Measurements from ENCODE around the gene SLC12A7. TPM values are rescaled to one million over a fixed set of nuclear protein-coding genes. Genes with fewer than 3 reads are reported as not detected.

SLC12A7 gene
- total and polyA plus RNA-seq, 2 of the 13 experiments (the other 11 are each of a cell fraction or from before 2014, with no cell fraction given): 14.0 to 18.5 TPM

GRCh38 chr5:1017056-1017455 is 94.8 kb downstream of the SLC12A7 start:
- Histone ChIP-seq H3K9ac (ENCODE audit: insufficient read depth, low read depth, low read length) (no peak overlapping the region), H3K27me3 (ENCODE audit: control insufficient read depth in 1 of 2, insufficient read depth in 2 of 2, low read length in 2 of 2) (peaks cover 2 to 4% of the 10 kb centered on the region in 2 experiments; a peak in 2 of 5 replicates), H2AFZ (ENCODE audit: low read length) (no peak overlapping the region), H3K4me2 (ENCODE audit: low read depth, low read length) (no peak overlapping the region), H3K4me1 (ENCODE audit: insufficient read depth, low read length) (no peaks in the 10 kb centered on the region), H3K36me3 (replicated peaks in 1 of 2; ENCODE audit: control insufficient read depth in 1 of 2, insufficient read depth in 2 of 2, low read length in 2 of 2) (no peaks in the 10 kb centered on the region), H3K27ac (ENCODE audit: extremely low read length, insufficient read depth, low read length) (no peak overlapping the region), H3K9me3 (ENCODE audit: low read length) (no peaks in the 10 kb centered on the region), H3K4me3 (replicated peaks in 1 of 3; ENCODE audit: insufficient read depth in 1 of 3, low read depth in 2 of 3, low read length in 3 of 3) (no peak overlapping the region), H3K79me2 (ENCODE audit: insufficient read depth, low read length) (no peaks in the 10 kb centered on the region), H4K20me1 (ENCODE audit: insufficient read depth, low read length) (no peaks in the 10 kb centered on the region)
- FAIRE-seq (no peak), DNase-seq (ENCODE audit: low spot score) (no peak), ATAC-seq (no peak; the same call in 2 of the 3 replicates)
- intact Hi-C loops (cut with micrococcal nuclease; ENCODE audit: unreplicated experiment): no loop called here
- no TSS peak for BruUV-seq (replicated peaks)
- WGBS (ENCODE audit: low lambda C conversion rate): 66% methylated on average over 7 of the region's 12 CpGs
- ChIA-PET CTCF (ENCODE audit: low intra/inter-chr PET ratio, low total read pairs) (no interaction called here), POLR2A (no interaction called here)
- in situ Hi-C loops (cut with HindIII; ENCODE audit: extremely low pct_ligation_motif_present, low pct_unique_long_range_greater_than_20kb): no loop called here
- TF ChIP-seq HES4 (CRISPR knock-in tag; IDR thresholded peaks at IDR 0.05; ENCODE audit: borderline replicate concordance): no peak
- TF ChIP-seq GATAD2A (CRISPR knock-in tag; IDR thresholded peaks at IDR 0.05): no peak
- TF ChIP-seq ATF2 (CRISPR knock-in tag; IDR thresholded peaks at IDR 0.05): no peak
- TF ChIP-seq IKZF1 (IDR thresholded peaks at IDR 0.05): no peak
- no peak for TF ChIP-seq ZNF709 (CRISPR knock-in tag; IDR thresholded peaks at IDR 0.05)
- no peak for TF ChIP-seq PRPF4 (IDR thresholded peaks at IDR 0.05; ENCODE audit: low read depth, low read length, poor library complexity, severe bottlenecking)
- no peak for TF ChIP-seq ZNF256 (CRISPR knock-in tag; conservative IDR thresholded peaks at IDR 0.05)
- no peak for TF ChIP-seq CTCF (CRISPR knock-in tag; IDR thresholded peaks at IDR 0.05)
- no peak for TF ChIP-seq ZKSCAN1 (IDR thresholded peaks at IDR 0.05; ENCODE audit: low read length)
- TF ChIP-seq MXD4 (CRISPR knock-in tag; IDR thresholded peaks at IDR 0.05): no peak
- TF ChIP-seq KLF16 (CRISPR knock-in tag; IDR thresholded peaks at IDR 0.05): no peak
- no peak for TF ChIP-seq TIGD3 (CRISPR knock-in tag; IDR thresholded peaks at IDR 0.05; ENCODE audit: borderline replicate concordance)
- TF ChIP-seq ZFP90 (CRISPR knock-in tag; IDR thresholded peaks at IDR 0.05; ENCODE audit: borderline replicate concordance): no peak
- no peak for TF ChIP-seq CEBPB (IDR thresholded peaks at IDR 0.05; ENCODE audit: borderline replicate concordance, low read depth, low read length)
- no peak for TF ChIP-seq SNRNP70 (IDR thresholded peaks at IDR 0.05; ENCODE audit: low read depth, low read length)
- no peak for TF ChIP-seq ZSCAN12 (CRISPR knock-in tag; IDR thresholded peaks at IDR 0.05)
- no peak for TF ChIP-seq REST (IDR thresholded peaks at IDR 0.05; ENCODE audit: borderline replicate concordance in 1 of 2, low read depth in 1 of 2, low read length in 2 of 2)
